ENCODE results near the gene TNFRSF8. TPM values are rescaled to one million over a fixed set of nuclear protein-coding genes. Genes with fewer than 3 reads are reported as not detected.

Gene TNFRSF8
- total RNA-seq, 1 experiment from 2014 or later = 0.13 TPM

- ChIA-PET CTCF (no interaction called here), POLR2A (no interaction called here)
- intact Hi-C loops (cut with micrococcal nuclease; ENCODE audit: unreplicated experiment) = no loop called here
- Histone ChIP-seq H3K36me3 (ENCODE audit: control insufficient read depth, insufficient read depth, low read length) (no peaks in the 10 kb centered on the region), H3K4me3 (ENCODE audit: low read depth in 2 of 2, low read length in 2 of 2) (peak overlapping the region in 1 of 2 experiments; percentile 57; a peak in 2 of 4 replicates), H3K4me1 (ENCODE audit: control insufficient read depth, insufficient read depth, low read length) (0 out of 2 replicates have a peak, but pooled peaks cover 4% of the 10 kb centered on the region), H3K27me3 (ENCODE audit: control insufficient read depth, insufficient read depth, low read length) (no peaks in the 10 kb centered on the region), H3K9me3 (ENCODE audit: control insufficient read depth, insufficient read depth, low read depth, low read length) (no peaks in the 10 kb centered on the region), H3K27ac (ENCODE audit: low read length) (no peak overlapping the region)
- DNase-seq (ENCODE audit: low read depth, low spot score) (no peak), ATAC-seq (0 out of 2 replicates have a peak, but pooled peaks have one; percentile 36)
- in situ Hi-C loops (cut with HindIII; ENCODE audit: low pct_unique_long_range_greater_than_20kb, low sequenced_read_pairs) = no loop called here
- BruUV-seq (replicated peaks) = no TSS peak
- TF ChIP-seq, protein P1, sequence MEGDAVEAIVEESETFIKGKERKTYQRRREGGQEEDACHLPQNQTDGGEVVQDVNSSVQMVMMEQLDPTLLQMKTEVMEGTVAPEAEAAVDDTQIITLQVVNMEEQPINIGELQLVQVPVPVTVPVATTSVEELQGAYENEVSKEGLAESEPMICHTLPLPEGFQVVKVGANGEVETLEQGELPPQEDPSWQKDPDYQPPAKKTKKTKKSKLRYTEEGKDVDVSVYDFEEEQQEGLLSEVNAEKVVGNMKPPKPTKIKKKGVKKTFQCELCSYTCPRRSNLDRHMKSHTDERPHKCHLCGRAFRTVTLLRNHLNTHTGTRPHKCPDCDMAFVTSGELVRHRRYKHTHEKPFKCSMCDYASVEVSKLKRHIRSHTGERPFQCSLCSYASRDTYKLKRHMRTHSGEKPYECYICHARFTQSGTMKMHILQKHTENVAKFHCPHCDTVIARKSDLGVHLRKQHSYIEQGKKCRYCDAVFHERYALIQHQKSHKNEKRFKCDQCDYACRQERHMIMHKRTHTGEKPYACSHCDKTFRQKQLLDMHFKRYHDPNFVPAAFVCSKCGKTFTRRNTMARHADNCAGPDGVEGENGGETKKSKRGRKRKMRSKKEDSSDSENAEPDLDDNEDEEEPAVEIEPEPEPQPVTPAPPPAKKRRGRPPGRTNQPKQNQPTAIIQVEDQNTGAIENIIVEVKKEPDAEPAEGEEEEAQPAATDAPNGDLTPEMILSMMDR (IDR thresholded peaks at IDR 0.05) = no peak
- TF ChIP-seq SIN3A (IDR thresholded peaks at IDR 0.05; ENCODE audit: borderline replicate concordance, insufficient read depth, low read depth, low read length) = no peak
- TF ChIP-seq, protein P2, sequence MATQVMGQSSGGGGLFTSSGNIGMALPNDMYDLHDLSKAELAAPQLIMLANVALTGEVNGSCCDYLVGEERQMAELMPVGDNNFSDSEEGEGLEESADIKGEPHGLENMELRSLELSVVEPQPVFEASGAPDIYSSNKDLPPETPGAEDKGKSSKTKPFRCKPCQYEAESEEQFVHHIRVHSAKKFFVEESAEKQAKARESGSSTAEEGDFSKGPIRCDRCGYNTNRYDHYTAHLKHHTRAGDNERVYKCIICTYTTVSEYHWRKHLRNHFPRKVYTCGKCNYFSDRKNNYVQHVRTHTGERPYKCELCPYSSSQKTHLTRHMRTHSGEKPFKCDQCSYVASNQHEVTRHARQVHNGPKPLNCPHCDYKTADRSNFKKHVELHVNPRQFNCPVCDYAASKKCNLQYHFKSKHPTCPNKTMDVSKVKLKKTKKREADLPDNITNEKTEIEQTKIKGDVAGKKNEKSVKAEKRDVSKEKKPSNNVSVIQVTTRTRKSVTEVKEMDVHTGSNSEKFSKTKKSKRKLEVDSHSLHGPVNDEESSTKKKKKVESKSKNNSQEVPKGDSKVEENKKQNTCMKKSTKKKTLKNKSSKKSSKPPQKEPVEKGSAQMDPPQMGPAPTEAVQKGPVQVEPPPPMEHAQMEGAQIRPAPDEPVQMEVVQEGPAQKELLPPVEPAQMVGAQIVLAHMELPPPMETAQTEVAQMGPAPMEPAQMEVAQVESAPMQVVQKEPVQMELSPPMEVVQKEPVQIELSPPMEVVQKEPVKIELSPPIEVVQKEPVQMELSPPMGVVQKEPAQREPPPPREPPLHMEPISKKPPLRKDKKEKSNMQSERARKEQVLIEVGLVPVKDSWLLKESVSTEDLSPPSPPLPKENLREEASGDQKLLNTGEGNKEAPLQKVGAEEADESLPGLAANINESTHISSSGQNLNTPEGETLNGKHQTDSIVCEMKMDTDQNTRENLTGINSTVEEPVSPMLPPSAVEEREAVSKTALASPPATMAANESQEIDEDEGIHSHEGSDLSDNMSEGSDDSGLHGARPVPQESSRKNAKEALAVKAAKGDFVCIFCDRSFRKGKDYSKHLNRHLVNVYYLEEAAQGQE (IDR thresholded peaks at IDR 0.05; ENCODE audit: insufficient read depth in 1 of 2, low read depth in 2 of 2, low read length in 1 of 2) = no peak
- TF ChIP-seq POLR2AphosphoS5 (IDR thresholded peaks at IDR 0.05; ENCODE audit: low read depth, low read length) = no peak
- no peak for TF ChIP-seq TCF7L2 (IDR thresholded peaks at IDR 0.05; ENCODE audit: low read depth, low read length)
Observed at GRCh38 chr1:12168451-12169160, 105.5 kb downstream of the TNFRSF8 start.

GRCh38 chr1:12169442-12170135 is 106.5 kb downstream of the TNFRSF8 start:
- H3K36me3 ChIP-seq (ENCODE audit: control insufficient read depth, insufficient read depth, low read length) = no peaks in the 10 kb centered on the region
- ChIA-PET CTCF (no interaction called here), POLR2A (no interaction called here)
- TF ChIP-seq POLR2AphosphoS5 (IDR thresholded peaks at IDR 0.05; ENCODE audit: low read depth, low read length) (no peak), SIN3A (IDR thresholded peaks at IDR 0.05; ENCODE audit: borderline replicate concordance, insufficient read depth, low read depth, low read length) (no peak), TCF7L2 (IDR thresholded peaks at IDR 0.05; ENCODE audit: low read depth, low read length) (no peak)
- TF ChIP-seq, protein P2 (IDR thresholded peaks at IDR 0.05; ENCODE audit: insufficient read depth in 1 of 2, low read depth in 2 of 2, low read length in 1 of 2) = no peak
- TF ChIP-seq, protein P1 (IDR thresholded peaks at IDR 0.05) = no peak
- ATAC-seq (no peak), DNase-seq (ENCODE audit: low read depth, low spot score) (no peak)
- no peak overlapping the region for H3K4me3 ChIP-seq (ENCODE audit: low read depth in 2 of 2, low read length in 2 of 2)
- intact Hi-C loops (cut with micrococcal nuclease; ENCODE audit: unreplicated experiment) (no loop called here), in situ Hi-C loops (cut with HindIII; ENCODE audit: low pct_unique_long_range_greater_than_20kb, low sequenced_read_pairs) (no loop called here)
- H3K4me1 ChIP-seq (ENCODE audit: control insufficient read depth, insufficient read depth, low read length) = 0 out of 2 replicates have a peak, but pooled peaks cover 4% of the 10 kb centered on the region
- H3K27me3 ChIP-seq (ENCODE audit: control insufficient read depth, insufficient read depth, low read length) = no peaks in the 10 kb centered on the region
- H3K9me3 ChIP-seq (ENCODE audit: control insufficient read depth, insufficient read depth, low read depth, low read length) = no peaks in the 10 kb centered on the region
- no peak overlapping the region for H3K27ac ChIP-seq (ENCODE audit: low read length)
- no TSS peak for BruUV-seq (replicated peaks)

All from Panc1 (cell line).